ENCODE data around the gene NPIPB2. TPM values are rescaled to one million over a fixed set of nuclear protein-coding genes. Genes with fewer than 3 reads are reported as not detected.
"Not testable (repeated sequence)": the region's sequence is repeated elsewhere in the genome, so short reads cannot be mapped to it uniquely, and the experiment has no call there.

Gene NPIPB2
- total and polyA plus RNA-seq, 2 donors = 1.6 to 19.4 TPM

- no peaks in the 10 kb centered on the region for H3K4me1 ChIP-seq (ENCODE audit: control insufficient read depth in 2 of 2, insufficient read depth in 2 of 2, low read length in 2 of 2)
These were observed 7.7 kb upstream of the NPIPB2 start for GRCh38 chr16:11949527-11949926.

GRCh38 chr16:11948819-11949218, 7.0 kb upstream of the NPIPB2 start:
- Histone ChIP-seq H3K9me3 (ENCODE audit: control insufficient read depth in 2 of 2, insufficient read depth in 1 of 2, low read length in 1 of 2) (no peaks in the 10 kb centered on the region), H3K27me3 (ENCODE audit: control insufficient read depth in 2 of 2, insufficient read depth in 1 of 2, low read length in 1 of 2) (no peaks in the 10 kb centered on the region), H3K27ac (ENCODE audit: low read depth in 1 of 2, low read length in 1 of 2) (no peak overlapping the region), H3K4me3 (ENCODE audit: low read length in 2 of 2) (no peak overlapping the region), H3K36me3 (ENCODE audit: control insufficient read depth in 2 of 2, insufficient read depth in 2 of 2, low read length in 1 of 2) (no peaks in the 10 kb centered on the region), H3K4me1 (ENCODE audit: control insufficient read depth in 2 of 2, insufficient read depth in 2 of 2, low read length in 2 of 2) (no peaks in the 10 kb centered on the region)
- 95% methylated on average over 5 of the region's 5 CpGs for WGBS
- no peak for DNase-seq (ENCODE audit: low read depth in 6 of 9, low spot score in 9 of 9)

More at GRCh38 chr16:11949527-11949926, 7.7 kb upstream of the NPIPB2 start:
- no peaks in the 10 kb centered on the region for H3K9me3 ChIP-seq (ENCODE audit: control insufficient read depth in 2 of 2, insufficient read depth in 1 of 2, low read length in 1 of 2)
- H3K4me3 ChIP-seq (ENCODE audit: low read length in 2 of 2) = no peak overlapping the region
- no peak overlapping the region for H3K27ac ChIP-seq (ENCODE audit: low read depth in 1 of 2, low read length in 1 of 2)
- WGBS = 29% methylated on average over 4 of the region's 4 CpGs
- no peaks in the 10 kb centered on the region for H3K27me3 ChIP-seq (ENCODE audit: control insufficient read depth in 2 of 2, insufficient read depth in 1 of 2, low read length in 1 of 2)
- DNase-seq (ENCODE audit: low read depth in 6 of 9, low spot score in 9 of 9) = peak in 6 of 9 donors; percentile 14 to 63 (median 21)
- no peaks in the 10 kb centered on the region for H3K36me3 ChIP-seq (ENCODE audit: control insufficient read depth in 2 of 2, insufficient read depth in 2 of 2, low read length in 1 of 2)

GRCh38 chr16:11946433-11946832, 4.6 kb upstream of the NPIPB2 start:
- no peaks in the 10 kb centered on the region for H3K4me1 ChIP-seq (ENCODE audit: control insufficient read depth in 2 of 2, insufficient read depth in 2 of 2, low read length in 2 of 2)
- no peaks in the 10 kb centered on the region for H3K36me3 ChIP-seq (ENCODE audit: control insufficient read depth in 2 of 2, insufficient read depth in 2 of 2, low read length in 1 of 2)
- no peak overlapping the region for H3K27ac ChIP-seq (ENCODE audit: low read depth in 1 of 2, low read length in 1 of 2)
- H3K9me3 ChIP-seq (ENCODE audit: control insufficient read depth in 2 of 2, insufficient read depth in 1 of 2, low read length in 1 of 2) = no peaks in the 10 kb centered on the region
- no peak overlapping the region for H3K4me3 ChIP-seq (ENCODE audit: low read length in 2 of 2)
- DNase-seq (ENCODE audit: low read depth in 6 of 9, low spot score in 9 of 9) = no peak
- H3K27me3 ChIP-seq (ENCODE audit: control insufficient read depth in 2 of 2, insufficient read depth in 1 of 2, low read length in 1 of 2) = no peaks in the 10 kb centered on the region
- 96% methylated on average over 3 of the region's 3 CpGs for WGBS

- not testable (repeated sequence) for H3K36me3 ChIP-seq (ENCODE audit: control insufficient read depth in 2 of 2, insufficient read depth in 2 of 2, low read length in 1 of 2); H3K4me1 ChIP-seq (ENCODE audit: control insufficient read depth in 2 of 2, insufficient read depth in 2 of 2, low read length in 2 of 2); H3K4me3 ChIP-seq (ENCODE audit: low read length in 2 of 2); H3K27me3 ChIP-seq (ENCODE audit: control insufficient read depth in 2 of 2, insufficient read depth in 1 of 2, low read length in 1 of 2); H3K27ac ChIP-seq (ENCODE audit: low read depth in 1 of 2, low read length in 1 of 2); DNase-seq (ENCODE audit: low read depth in 6 of 9, low spot score in 9 of 9); H3K9me3 ChIP-seq (ENCODE audit: control insufficient read depth in 2 of 2, insufficient read depth in 1 of 2, low read length in 1 of 2)
- WGBS = 87% methylated on average over 13 of the region's 13 CpGs
These were observed 14.5 kb downstream of the NPIPB2 start for GRCh38 chr16:11927350-11927749.

- H3K4me3 ChIP-seq (ENCODE audit: low read length in 2 of 2); H3K27me3 ChIP-seq (ENCODE audit: control insufficient read depth in 2 of 2, insufficient read depth in 1 of 2, low read length in 1 of 2); H3K36me3 ChIP-seq (ENCODE audit: control insufficient read depth in 2 of 2, insufficient read depth in 2 of 2, low read length in 1 of 2); H3K9me3 ChIP-seq (ENCODE audit: control insufficient read depth in 2 of 2, insufficient read depth in 1 of 2, low read length in 1 of 2); H3K27ac ChIP-seq (ENCODE audit: low read depth in 1 of 2, low read length in 1 of 2); H3K4me1 ChIP-seq (ENCODE audit: control insufficient read depth in 2 of 2, insufficient read depth in 2 of 2, low read length in 2 of 2); DNase-seq (ENCODE audit: low read depth in 6 of 9, low spot score in 9 of 9): not testable (repeated sequence)
- WGBS = 95% methylated on average over 10 of the region's 10 CpGs
These were observed 17.8 kb downstream of the NPIPB2 start for GRCh38 chr16:11924046-11924445.

GRCh38 chr16:11916524-11917285, 25.1 kb downstream of the NPIPB2 start:
- Histone ChIP-seq H3K27ac (ENCODE audit: low read depth in 1 of 2, low read length in 1 of 2) (peak overlapping the region in 1 of 2 donors; percentile 53), H3K36me3 (ENCODE audit: control insufficient read depth in 2 of 2, insufficient read depth in 2 of 2, low read length in 1 of 2) (no peaks in the 10 kb centered on the region), H3K9me3 (ENCODE audit: control insufficient read depth in 2 of 2, insufficient read depth in 1 of 2, low read length in 1 of 2) (peaks cover 0 to 3% of the 10 kb centered on the region in 2 donors), H3K27me3 (ENCODE audit: control insufficient read depth in 2 of 2, insufficient read depth in 1 of 2, low read length in 1 of 2) (no peaks in the 10 kb centered on the region), H3K4me1 (ENCODE audit: control insufficient read depth in 2 of 2, insufficient read depth in 2 of 2, low read length in 2 of 2) (peaks cover 11 to 16% of the 10 kb centered on the region in 2 donors), H3K4me3 (ENCODE audit: low read length in 2 of 2) (peak overlapping the region; percentile 29 to 94)
- WGBS = 92% methylated on average over 13 of the region's 13 CpGs
- no peak for DNase-seq (ENCODE audit: low read depth in 6 of 9, low spot score in 9 of 9)

- peaks cover 11 to 16% of the 10 kb centered on the region in 2 donors for H3K4me1 ChIP-seq (ENCODE audit: control insufficient read depth in 2 of 2, insufficient read depth in 2 of 2, low read length in 2 of 2)
- DNase-seq (ENCODE audit: low read depth in 6 of 9, low spot score in 9 of 9) = peak; percentile 87 to 99 (median 98)
- WGBS = 2% methylated on average over 84 of the region's 84 CpGs
- H3K9me3 ChIP-seq (ENCODE audit: control insufficient read depth in 2 of 2, insufficient read depth in 1 of 2, low read length in 1 of 2) = peaks cover 0 to 3% of the 10 kb centered on the region in 2 donors
- peak within 1 kb of the TSS; percentile 89 to 93 for H3K27ac ChIP-seq (ENCODE audit: low read depth in 1 of 2, low read length in 1 of 2)
- no peaks in the 10 kb centered on the region for H3K27me3 ChIP-seq (ENCODE audit: control insufficient read depth in 2 of 2, insufficient read depth in 1 of 2, low read length in 1 of 2)
- H3K4me3 ChIP-seq (ENCODE audit: low read length in 2 of 2) = peak within 1 kb of the TSS; percentile 75 to 94
- H3K36me3 ChIP-seq (ENCODE audit: control insufficient read depth in 2 of 2, insufficient read depth in 2 of 2, low read length in 1 of 2) = no peaks in the 10 kb centered on the region
These were observed 26.0 kb downstream of the NPIPB2 start, which contains the start of gene GSPT1 for GRCh38 chr16:11915644-11916523. TSS of gene GSPT1 (minus strand) at chr16:11915956. CDS start at chr16:11915720, 236 bp downstream.

GRCh38 chr16:11915114-11915643, 26.7 kb downstream of the NPIPB2 start:
- Histone ChIP-seq H3K9me3 (ENCODE audit: control insufficient read depth in 2 of 2, insufficient read depth in 1 of 2, low read length in 1 of 2) (peaks cover 0 to 3% of the 10 kb centered on the region in 2 donors), H3K27me3 (ENCODE audit: control insufficient read depth in 2 of 2, insufficient read depth in 1 of 2, low read length in 1 of 2) (no peaks in the 10 kb centered on the region), H3K4me3 (ENCODE audit: low read length in 2 of 2) (peak overlapping the region; percentile 75 to 94), H3K27ac (ENCODE audit: low read depth in 1 of 2, low read length in 1 of 2) (peak overlapping the region; percentile 55 to 93), H3K4me1 (ENCODE audit: control insufficient read depth in 2 of 2, insufficient read depth in 2 of 2, low read length in 2 of 2) (peaks cover 12 to 16% of the 10 kb centered on the region in 2 donors), H3K36me3 (ENCODE audit: control insufficient read depth in 2 of 2, insufficient read depth in 2 of 2, low read length in 1 of 2) (peaks cover 0 to 2% of the 10 kb centered on the region in 2 donors)
- DNase-seq (ENCODE audit: low read depth in 6 of 9, low spot score in 9 of 9) = peak in 3 of 9 donors; percentile 14 to 23 (median 19)
- WGBS = under 1% methylated on average over 79 of the region's 79 CpGs
